Activated T-cell treated with anti-CD3 and anti-CD28 coated beads for 4 hours (primary cell): ENCODE results near the gene GPD2.

Source experiments
- DNase-seq: peaks from one replicate; pipeline ENCODE4 v3.0.0-alpha.2; 2020

GPD2 gene

GRCh38 chr2:156532989-156533388 lies 96.8 kb downstream of the GPD2 start:
- DNase-seq, result no peak

- no peak for DNase-seq
Measured at GRCh38 chr2:156536534-156536933, 100.4 kb downstream of the GPD2 start.

DNA sequence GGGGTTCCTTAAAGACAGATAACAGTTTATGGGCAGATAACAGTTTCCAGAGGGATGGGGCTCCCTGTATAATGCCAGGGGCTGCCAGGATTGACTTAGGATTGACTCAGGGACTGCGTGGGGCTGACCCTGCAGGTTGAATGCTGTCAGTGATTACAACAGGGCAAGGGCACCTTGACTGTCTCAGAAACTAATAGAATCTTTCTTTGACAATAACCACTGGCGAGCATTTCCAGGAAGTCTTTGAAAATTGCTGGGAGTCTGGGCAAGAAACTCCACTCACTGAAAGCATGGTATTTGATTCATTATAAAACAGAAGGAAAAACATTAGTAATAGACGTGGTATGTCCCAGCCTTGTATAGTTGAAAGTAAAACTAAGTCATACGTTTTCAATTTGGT lies 101.0 kb downstream of the GPD2 start:
- DNase-seq, result no peak

DNA sequence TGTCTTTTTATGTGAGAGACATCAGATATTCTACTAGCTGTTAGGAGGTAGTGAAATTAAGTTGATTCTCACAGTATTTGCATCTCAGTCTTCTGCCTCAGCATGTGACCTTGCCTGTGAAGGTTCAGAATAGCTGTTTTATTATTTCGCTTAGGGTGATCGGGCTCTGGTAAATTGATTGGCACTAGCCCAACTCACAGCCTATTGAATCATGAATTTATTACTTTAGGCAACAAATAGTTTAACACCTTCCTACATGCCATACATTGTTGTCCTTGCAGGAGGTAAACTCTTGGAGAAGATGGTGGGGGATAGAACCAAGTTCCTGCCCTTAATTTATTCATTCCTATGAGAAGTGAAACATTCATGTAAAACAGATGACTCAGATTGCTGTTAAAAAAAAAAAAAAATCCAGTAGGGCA lies 101.9 kb downstream of the GPD2 start:
- no peak for DNase-seq

GRCh38 chr2:156539086-156539860 lies 103.1 kb downstream of the GPD2 start:
- no peak for DNase-seq

- no peak for DNase-seq
Measured at GRCh38 chr2:156540706-156541105, 104.5 kb downstream of the GPD2 start.

GRCh38 chr2:156541229-156541628 lies 105.0 kb downstream of the GPD2 start:
- no peak for DNase-seq

DNA sequence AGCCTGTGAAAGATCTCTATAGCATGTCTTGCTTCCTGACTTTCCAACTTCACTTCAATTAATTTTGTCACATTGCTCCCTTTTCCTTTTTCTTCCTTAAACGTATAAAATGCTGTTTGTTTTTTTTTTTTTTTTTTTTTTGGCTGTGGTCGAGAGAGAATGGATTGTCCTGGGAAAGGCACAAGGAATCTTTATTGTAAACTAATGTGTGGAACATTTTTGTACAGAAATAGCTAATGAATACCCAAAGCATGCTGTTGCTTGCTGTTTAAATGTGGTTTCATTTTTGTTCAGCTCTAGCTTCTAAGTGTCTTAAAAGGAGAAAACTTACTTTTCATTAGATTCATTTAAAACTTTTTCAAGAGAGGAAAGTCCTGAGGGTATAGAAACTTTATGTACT lies 105.5 kb downstream of the GPD2 start:
- no peak for DNase-seq

- no peak for DNase-seq
Measured at GRCh38 chr2:156548413-156548812, 112.2 kb downstream of the GPD2 start.

- DNase-seq, result no peak
Measured at GRCh38 chr2:156553714-156554442, 117.7 kb downstream of the GPD2 start.

DNA sequence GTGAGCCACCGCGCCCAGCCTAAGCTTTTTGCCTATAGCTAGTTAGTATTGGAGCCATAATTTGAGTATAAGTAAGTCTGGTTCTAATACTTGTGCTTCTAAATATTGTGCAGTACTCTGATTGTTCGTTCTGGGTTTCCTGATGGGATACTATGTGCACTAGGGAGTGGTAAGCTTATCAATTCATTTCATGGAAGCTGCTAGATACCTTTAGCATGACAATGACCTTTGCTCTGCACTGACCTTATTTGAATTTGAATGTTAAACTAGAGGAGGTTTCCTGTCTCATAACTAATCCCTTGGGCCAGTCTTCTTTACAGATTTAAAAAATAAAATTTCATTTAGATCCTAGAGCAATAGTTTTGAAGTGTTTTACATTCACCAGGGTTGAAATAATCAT lies 125.1 kb downstream of the GPD2 start:
- no peak for DNase-seq

- DNase-seq, result no peak
Measured at GRCh38 chr2:156562124-156562523, 125.9 kb downstream of the GPD2 start.

GRCh38 chr2:156563994-156564753 lies 128.0 kb downstream of the GPD2 start:
- DNase-seq, result no peak

- DNase-seq, result no peak
Measured at GRCh38 chr2:156565066-156565710, 129.0 kb downstream of the GPD2 start.

DNA sequence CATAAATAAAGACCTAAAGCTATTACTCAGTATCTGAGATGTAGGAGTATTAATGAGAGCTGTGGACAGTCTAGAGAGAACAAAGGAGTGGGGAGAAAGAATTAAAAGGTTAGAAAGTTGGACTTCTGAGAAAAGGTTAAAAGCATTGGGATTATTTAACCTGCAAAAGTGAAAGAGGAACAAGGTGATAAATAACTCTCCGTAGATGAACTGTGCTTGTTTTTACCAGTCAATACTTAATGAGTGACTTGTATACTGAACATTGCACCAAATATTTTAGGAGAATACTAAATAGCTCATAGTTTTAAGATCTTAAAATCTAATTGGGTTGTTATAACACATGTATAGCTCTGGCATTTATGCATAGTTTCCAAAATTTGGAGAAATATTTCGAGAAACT lies 137.5 kb downstream of the GPD2 start:
- no peak for DNase-seq

- DNase-seq, result no peak
Measured at GRCh38 chr2:156574112-156574511, 137.9 kb downstream of the GPD2 start.

DNA sequence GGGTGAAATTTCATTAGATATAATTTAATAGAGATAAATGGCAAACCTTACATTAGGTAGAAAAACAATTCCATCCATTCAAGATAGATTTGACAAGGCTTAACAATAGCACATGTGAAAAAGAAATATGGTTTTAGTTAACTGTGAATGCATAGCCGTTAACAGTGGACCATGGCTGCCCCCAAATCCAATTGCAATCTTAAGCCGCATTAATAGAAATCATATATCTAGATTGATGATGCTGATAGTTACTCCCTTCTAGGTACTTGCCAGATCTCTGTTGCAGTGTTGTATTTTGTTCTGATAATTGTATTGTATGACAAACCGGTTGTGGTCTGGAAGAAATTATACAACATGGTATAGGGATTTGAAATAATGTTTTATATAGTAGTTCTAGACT lies 139.8 kb downstream of the GPD2 start:
- no peak for DNase-seq

DNA sequence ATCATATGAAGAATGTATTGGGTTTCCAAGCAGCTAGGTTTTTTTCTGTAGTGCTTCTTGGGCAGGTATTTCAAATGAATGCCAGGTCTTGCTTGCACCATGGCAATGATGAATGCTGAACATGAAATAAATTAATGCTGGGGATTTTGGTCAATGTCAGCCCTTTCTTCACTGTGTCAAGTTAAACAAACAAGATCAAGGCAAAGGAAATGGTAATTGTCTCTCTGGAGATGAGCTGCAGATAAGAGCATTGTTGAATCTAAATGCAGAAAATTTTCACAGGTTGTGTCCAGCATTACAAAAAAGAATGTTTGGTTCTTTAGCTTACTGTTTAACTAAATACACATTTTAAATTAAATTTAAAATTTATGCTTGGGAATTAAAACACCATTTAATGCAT lies 144.3 kb downstream of the GPD2 start:
- DNase-seq, result no peak

- no peak for DNase-seq
Measured at GRCh38 chr2:156581280-156581679, 145.1 kb downstream of the GPD2 start.

GRCh38 chr2:156585457-156585856 lies 149.3 kb downstream of the GPD2 start:
- no peak for DNase-seq

DNA sequence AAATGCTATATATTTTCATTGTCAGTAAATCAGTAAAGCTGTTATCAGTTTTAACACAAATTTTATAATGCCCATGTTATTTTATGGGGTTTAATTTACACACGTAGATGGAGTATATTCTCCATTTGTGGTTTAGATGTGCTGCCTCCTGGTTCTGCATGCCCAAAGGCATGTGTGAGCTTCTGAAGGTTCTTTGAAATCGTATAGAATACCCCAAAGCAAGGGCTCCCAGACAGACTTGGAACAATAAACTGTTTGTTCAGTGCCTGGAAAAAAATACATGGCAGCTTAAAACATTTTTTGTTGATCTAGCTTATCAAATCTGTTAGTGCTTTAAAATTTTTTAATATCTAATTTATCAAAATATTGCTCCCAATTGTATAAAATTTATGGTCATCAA lies 150.4 kb downstream of the GPD2 start:
- no peak for DNase-seq

DNA sequence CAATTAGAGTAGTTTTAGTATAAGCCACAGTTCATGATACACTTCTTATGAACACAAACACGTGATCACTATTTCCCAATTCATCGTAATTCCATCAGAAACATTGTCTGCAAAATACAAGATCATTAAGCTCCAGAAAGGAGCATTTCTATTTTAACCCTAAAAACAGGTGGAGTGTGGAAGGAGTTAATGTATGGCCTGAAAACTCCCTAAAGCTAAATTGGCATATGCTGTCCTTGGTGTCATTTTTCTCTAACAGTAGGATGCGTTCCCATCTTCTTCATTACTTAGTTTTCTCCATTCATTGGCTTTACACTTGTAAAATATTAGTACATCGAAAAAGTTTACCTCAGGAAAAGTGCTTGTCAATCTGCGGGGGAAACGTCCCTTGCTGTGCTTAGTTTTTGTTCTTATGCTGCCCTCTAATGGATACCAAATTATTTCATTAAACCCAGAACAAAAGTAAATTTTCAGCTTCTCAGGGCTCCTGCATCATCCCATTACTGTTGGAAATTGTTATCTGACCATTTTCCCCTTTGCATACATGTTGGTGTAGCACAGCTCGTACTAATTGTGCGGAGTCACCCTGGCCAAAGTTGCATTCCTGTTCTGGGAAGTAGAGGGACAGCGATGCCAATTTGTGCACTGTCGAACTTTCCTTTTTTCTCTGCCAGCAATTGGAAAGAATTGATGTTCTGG lies 153.4 kb downstream of the GPD2 start:
- peak; percentile 1 for DNase-seq
